GM23248 (cell line): ENCODE results near the gene DLG1.

Source experiments
- EZH2 ChIP-seq: fragments of 200-600 bp; sonication (generic); IDR thresholded peaks from 2 replicates; pipeline ENCODE4 v1.6.1; 2018; ENCODE audit warnings: antibody characterized with exemption, mild to moderate bottlenecking; ENCODE audit not compliant: insufficient read depth, poor library complexity, severe bottlenecking
- EZH2phosphoT487 ChIP-seq: fragments of 200-600 bp; sonication (generic); IDR thresholded peaks from 2 replicates; pipeline ENCODE4 v1.6.1; 2018; ENCODE audit warnings: antibody characterized with exemption, moderate library complexity, mild to moderate bottlenecking, low read depth; ENCODE audit not compliant: insufficient read depth

DNA sequence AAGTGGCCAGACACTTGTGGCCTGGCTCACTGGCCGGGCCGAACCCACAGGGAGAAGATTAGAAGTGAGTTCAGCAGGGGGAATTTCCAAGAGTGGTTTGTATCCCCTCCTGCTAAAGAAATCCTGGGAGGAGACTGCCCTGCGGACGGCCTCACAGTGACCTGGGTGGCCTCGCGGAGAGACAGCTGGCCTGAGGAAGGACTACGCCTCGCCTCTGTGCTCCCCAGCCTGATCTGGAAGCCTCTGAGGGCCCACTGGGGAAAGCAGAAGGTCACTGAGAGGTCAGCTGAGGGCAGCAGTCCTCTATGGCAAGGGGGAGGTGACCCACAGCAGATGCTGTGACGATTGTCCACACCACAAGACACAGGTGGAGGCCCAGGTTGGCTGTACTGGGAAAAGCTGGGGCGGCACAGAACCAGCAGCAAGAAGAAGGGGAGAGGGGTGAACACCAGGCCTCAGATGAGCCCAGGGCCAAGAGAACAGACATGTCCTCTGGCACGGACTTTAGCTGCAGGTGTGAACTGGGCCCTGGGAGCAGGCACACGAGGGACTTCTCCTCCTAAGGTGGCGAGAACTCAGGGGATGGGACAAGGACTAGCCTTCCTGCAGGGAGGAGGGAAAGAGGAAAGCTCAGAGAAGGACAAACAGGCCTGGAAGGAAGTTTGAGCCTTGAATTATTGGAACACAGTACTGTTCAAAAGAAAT lies 37.2 kb upstream of the DLG1 start:
- TF ChIP-seq EZH2, result no peak
- no peak for TF ChIP-seq EZH2phosphoT487
